ENCODE results near the gene MICU1.
A peak's percentile ranks its signal among the peaks of the same experiment; 100 is the strongest.
"Not testable (repeated sequence)": the region's sequence is repeated elsewhere in the genome, so short reads cannot be mapped to it uniquely, and the experiment has no call there.

The MICU1 gene, protein sequence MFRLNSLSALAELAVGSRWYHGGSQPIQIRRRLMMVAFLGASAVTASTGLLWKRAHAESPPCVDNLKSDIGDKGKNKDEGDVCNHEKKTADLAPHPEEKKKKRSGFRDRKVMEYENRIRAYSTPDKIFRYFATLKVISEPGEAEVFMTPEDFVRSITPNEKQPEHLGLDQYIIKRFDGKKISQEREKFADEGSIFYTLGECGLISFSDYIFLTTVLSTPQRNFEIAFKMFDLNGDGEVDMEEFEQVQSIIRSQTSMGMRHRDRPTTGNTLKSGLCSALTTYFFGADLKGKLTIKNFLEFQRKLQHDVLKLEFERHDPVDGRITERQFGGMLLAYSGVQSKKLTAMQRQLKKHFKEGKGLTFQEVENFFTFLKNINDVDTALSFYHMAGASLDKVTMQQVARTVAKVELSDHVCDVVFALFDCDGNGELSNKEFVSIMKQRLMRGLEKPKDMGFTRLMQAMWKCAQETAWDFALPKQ
- total RNA-seq, result 24.1 to 36.3 (median 30.6) reads per million in 3 experiments

DNA sequence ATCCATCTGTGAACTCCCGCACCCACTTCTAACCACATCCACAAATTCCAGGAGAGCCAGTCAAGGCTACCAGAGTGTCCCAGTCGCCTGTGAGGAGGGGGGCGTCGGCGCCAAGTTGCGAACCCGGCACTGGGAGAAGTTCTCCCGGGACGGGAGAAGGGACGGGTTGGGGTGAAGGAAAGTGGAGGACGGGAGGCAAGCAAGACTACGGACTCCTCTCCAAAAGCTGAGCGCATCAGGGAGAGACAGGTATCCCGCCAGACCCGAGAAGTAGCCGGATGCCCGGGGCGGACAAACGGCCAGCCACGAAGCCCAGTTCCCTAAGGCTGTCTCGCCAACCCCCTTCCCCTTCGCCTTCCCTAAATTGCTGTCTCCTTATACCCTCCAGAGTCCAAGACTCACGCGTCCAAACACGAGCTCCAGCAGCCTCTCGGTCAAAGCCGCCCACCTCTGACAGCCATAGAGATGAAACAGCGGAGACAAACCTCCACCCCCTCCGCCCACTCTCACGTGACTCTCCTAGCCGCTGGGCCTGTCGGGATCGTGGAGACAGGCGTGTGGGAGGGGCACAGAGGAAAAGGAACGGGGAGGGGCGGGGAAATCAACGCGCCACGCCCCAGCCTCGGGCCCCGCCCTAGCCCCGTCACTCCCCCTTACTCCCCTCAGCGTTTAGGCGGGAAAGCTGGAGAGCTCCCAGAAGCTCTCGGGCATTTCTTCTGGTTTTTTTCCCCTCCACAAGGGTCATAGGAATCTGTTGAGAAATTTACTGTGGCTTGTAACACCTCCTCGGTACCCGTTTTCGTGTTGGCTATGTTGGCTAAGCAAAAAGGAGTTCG lies at the start of gene MICU1:
TSS of gene MICU1 (minus strand) at position 472 of the 836 bp plus-strand sequence. CDS start 59,286 bp downstream, outside the sequence.
- DNase-seq, result peak; percentile 88

DNA sequence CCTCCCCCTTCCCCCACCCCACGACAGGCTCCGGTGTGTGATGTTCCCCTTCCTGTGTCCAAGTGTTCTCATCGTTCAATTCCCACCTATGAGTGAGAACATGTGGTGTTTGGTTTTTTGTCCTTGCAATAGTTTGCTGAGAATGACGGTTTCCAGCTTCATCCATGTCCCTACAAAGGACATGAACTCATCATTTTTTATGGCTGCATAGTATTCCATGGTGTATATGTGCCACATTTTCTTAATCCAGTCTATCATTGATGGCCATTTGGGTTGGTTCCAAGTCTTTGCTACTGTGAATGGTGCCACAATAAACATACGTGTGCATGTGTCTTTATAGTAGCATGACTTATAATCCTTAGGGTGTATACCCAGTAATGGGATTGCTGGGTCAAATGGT lies 48.3 kb upstream of the MICU1 start:
- DNase-seq, result not testable (repeated sequence)

DNA sequence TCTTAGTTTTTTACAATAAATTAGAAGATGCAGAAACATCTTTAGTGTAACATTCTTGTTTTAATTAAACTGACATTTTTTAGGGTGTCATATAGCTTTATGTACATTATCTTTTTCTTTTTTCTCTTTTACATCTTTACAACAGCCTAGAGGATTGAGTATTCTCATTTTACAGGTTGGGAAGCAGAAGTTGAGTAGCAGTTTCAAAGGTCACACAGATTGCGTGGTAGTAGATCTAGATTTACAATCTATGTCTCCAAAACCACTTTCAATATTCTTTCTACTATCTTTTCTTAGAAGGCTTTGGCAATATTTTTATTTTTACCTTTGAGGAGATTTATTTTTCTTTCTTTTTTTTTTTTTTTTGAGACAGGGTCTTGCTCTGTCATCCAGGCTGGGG lies 47.4 kb upstream of the MICU1 start:
- DNase-seq, result no peak

DNA sequence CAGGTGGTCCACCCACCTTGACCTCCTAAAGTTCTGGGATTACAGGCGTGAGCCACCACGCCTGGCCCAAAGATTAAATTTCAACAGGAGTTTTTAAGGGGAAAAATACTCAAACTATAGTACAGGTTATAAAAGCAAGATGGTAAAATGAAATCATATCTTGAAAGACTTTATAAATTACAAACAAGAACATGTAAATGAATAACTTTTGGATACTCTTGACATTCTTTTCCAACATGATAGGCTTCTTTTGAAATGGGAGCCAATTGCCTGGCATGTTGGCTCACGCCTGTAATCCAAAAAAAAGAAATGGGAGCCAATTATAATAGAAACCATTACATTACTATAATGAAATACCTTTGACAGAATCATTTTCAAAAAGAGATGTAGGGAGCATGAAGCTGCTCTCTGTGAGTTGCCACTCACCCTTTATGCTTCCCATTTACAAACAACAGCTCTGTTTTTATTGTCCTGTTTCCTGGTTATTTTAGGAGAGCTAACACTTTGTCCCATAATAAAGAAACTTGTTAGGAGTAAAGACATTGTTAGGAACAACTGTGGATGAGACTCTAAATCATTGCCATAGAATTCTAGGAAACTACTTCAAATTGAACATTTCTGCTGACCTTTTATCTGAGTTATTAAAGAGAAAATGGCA lies 41.5 kb upstream of the MICU1 start:
- no peak for DNase-seq

DNA sequence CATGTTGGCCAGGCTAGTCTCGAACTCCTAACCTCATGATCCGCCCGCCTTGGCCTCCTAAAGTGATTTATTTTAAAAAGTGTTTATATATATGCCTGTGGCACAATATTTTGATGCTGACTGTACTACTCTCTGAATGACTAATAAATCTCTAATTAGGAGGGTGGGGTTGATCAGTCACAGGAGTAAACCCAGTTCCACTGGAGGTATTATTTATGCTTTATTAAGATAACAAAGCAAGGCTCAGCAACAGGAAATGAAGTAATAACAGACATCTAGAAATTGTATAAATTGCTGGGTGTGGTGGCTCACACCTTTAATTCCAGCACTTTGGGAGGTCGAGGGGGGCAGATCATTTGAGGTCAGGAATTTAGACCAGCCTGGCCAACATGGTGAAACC lies 40.0 kb upstream of the MICU1 start:
- no peak for DNase-seq

DNA sequence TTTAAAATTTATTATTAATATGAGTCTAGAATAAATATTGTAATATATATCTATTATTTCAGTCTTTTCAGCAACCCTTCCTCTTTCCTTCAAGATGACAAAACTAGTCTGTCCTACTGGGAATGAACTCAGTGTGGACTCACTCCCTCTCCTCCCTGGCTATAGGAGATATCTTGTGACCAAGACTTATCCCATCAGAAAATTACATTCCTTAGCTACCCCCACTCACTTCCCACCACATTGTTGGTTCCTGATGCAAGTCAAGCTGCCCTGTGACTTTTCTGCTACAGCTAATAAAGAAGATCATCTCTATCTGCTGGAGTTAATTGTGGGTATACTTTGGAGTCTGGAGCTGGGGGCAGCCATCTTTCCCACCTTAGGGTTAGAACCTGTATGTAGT lies 38.1 kb upstream of the MICU1 start:
- DNase-seq, result no peak

DNA sequence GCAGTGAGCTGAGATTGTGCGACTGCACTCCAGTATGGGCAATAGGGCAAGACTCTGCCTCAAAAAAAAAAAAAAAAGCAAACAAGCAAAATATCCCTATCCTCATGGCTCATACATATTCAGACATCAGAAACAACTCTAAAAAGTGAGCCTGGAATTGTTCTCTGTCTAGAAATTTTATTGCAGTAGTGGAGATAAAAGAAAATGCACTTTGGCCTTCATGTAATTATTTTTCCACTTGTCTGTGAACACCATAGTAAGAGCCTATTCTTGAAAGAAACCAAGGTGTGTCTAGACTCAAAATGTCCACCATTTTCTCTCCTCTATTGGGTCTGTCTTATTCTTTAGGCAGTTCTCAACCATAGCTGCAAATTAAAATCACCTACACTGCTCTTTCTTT lies 35.6 kb upstream of the MICU1 start:
- DNase-seq, result no peak

DNA sequence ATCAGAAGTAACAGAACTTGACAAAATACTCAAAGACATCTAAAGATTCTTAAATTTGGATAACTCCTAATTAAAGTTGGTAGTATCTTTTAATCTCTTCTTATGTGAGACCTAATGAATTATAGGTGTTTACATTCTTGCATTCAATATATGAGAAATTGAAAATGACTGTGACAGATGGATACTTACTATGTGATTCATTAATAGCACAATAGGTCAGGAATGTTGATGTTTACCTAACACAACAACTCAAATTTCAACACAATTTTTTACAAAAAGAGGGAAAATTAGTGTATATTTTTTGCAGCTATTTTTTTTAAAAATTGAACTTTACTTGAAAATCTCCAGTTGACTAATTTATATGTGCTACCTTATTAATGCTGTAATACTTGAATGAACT lies 34.3 kb upstream of the MICU1 start:
- DNase-seq, result no peak

DNA sequence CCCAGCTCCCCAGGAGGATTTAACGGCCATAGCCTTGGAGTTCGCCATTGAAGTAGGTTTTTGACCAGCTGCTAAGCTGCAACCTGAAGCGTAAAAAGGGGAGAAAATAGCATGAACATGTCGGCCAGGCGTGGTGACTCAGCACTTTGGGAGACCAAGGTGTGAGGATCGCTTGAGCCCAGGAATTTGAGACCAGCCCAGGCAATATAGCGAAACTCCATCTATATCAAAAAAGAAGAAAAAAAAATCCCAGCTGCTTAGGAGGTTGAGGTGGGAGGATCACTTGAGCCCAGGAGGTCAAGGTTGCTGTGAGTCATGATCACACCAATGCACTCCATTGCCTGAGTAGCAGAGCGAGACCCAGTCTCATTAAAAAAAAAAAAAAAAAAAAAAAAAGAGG lies 33.8 kb upstream of the MICU1 start:
- no peak for DNase-seq

DNA sequence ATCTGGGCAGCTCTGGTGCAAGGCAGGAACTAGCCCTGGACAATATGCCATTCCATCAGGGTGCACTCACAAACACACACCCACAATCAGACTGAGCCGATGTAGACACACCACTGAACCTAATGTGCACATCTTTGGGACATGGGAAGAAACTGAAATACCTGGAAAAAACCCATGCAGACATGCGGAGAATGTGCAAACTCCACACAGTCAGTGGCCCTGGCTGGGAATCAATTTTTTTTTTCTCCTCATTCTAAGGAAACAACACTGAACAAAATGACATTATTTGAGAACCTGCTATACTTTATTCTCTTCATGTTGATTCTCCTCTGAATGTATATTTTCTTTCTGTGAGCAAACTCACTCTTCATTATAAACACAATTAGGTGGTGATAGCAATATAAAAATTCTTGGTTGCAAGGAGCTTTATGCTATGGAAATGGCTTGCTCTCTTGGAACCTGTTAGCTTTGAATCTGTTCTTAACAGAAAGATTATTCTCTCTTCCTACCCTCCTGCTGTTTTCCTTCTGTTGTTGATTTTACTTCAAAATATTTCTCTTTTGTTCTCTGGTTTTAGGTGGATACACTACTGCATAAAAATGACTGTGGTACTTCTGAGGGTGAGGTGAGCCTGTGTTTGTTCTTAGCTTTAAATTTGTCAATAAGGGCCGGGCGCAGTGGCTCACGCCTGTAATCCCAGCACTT lies 33.0 kb upstream of the MICU1 start:
- DNase-seq, result no peak

DNA sequence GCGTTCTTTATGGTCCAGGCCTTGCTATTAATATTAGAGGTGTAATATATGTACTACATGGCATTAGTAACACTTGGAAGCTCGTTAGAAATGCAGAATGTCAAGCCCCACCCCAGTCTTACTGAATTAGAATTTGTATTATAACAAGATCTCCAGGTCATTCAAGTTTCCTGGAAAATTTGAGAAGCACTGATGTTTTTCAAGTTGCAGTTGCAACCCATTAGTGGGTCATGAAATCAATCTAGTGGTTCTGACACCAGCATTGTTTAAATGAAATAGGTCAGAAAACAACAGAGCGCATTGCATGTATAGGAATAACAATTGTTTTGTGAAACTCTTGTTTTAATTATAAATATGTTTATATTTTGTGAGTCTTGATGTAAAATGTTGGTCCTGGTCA lies 28.8 kb upstream of the MICU1 start:
- no peak for DNase-seq

DNA sequence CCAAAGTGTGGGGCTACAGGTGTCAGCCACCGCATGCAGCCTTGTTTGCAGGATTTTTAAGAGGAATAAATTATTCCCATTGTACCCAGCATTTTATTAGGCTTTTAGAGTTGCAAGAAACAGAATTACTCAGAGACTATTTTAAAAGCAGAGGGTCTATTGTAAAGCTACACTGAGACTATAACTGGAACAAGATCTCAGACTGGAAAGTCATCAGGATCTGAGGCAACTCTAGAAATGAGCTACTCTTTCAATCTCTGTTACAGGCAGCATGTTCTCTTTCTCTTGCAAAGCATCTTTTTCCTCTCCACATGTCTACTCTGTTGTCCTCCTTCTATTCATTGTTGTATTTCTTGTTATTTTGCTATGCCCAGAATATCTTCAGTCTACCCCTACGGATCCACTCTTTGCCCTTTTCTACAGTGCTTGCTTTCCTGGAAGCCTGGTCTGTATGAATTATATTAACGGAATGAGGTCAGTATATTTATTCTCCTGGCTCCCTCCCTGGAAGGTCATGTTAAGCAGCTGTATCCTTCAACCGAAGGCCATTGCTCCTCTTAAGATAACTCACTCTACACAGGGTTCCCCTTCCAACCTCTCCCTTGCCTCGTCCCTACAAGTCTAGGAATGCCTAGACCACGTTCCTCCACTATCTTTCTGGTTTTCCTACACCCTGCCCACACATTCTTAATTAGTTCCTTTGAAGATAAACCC lies 27.7 kb upstream of the MICU1 start:
- DNase-seq, result no peak

DNA sequence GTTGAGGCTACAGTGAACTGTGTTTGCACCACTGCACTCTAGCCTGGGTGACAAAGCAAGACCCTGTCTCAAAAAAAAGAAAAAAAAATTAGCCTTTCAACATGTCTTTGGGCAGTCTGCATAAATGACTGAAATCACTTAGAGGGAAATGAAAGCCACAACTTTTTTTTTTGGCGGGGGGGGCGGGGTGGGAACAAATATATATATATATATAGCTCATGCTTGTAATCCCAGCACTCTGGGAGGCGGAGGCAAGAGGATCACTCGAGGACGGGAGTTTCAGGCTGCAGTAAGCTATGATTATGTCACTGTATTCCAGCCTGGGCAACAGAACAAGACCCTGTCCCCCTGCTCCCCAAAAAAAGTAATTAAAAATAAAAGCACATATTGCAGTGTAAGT lies 23.4 kb upstream of the MICU1 start:
- DNase-seq, result no peak

DNA sequence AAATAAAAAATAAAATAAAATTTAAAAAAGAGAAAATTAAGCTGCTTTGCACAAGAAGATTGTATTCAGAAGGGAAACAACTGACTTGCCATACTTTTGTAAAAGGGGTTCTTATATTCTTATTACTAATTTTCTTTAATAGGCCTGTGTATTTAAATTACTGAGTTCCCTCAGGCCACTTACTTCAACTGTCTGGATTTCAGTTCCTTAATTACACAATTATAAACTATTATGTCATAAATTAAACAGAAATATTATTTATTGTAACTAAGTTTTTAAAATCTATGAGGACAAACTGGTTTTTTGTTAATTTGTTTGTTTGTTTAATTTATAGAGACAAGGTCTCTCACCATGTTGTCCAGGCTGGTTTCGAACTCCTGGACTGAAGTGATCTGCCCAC lies 22.4 kb upstream of the MICU1 start:
- DNase-seq, result no peak

DNA sequence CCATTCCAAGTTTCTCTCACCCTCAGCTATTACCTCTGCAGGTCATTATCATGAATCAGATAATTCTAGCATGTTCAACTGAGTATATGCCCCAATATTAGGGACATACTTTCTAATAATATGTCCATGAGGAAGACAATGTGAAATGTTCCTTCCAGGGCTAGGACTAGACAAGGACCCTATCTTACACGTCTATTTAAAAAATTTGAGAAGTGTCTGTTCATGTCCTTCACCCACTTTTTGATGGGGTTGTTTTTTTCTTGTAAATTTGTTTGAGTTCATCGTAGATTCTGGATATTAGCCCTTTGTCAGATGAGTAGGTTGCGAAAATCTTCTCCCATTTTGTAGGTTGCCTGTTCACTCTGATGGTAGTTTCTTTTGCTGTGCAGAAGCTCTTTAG lies 21.1 kb upstream of the MICU1 start:
- not testable (repeated sequence) for DNase-seq

DNA sequence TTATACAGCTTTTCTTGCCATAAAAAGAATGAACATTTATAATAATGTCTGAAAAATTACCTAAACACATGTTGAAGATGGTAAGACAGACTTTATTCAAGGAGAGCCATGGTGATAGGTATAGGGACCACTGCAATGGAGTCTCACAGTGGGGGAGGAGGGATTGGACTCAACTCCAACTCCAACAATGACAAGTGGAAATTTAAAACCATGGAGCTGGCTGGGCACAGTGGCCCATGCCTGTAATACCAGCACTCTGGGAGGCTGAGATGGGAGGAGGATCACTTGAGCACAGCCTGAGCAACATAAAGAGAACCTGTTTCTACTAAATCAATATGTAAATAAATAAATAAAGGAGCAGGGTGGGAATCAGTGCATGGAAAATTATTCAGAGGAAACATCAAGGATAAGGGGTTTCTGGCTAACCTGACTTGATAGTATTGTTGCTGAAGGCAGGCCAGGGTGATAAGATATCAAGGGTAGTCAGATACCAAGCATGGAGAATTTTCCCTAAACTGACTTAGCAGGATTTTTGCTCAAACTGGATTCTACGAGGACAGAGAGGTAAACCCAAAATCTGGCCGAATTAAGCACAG lies 19.5 kb upstream of the MICU1 start:
- no peak for DNase-seq

DNA sequence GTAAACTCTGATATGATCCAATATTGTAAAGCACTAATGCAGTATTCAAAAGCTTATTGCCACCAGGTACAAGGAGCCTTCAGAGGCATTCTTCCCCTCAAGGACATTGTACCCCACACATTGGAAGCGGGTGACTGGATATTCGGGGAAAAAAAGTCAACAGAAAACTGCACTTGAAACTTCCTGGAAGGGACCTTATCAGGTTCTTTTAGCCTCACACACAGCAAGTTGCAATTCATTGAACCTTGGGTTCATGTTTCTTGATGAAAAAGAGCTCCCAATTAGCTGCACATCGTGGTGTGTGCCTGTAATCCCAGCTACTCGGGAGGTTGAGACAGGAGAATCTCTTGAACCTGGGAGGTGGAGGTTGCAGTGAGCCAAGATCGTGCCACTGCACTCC lies 16.4 kb upstream of the MICU1 start:
- no peak for DNase-seq

DNA sequence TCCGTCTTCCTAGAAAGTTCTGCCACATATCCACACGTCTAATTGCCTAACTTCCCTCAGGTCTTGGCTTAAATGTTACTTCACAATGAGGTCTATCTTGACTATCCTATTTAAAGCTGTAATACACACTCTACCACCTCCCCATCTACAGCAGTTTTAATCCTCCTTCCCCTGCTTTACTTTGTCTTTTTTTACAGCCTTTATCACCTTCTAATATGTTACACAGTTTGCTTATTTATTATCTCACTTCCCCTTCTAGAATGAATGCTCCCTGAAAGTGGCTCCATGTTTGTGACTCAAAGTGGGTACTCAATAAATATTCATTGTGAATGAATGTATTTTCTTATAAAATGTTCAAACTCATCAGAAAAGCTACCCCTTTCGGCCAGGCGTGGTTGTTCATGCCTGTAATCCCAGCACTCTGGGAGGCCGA lies 13.6 kb upstream of the MICU1 start:
- no peak for DNase-seq

DNA sequence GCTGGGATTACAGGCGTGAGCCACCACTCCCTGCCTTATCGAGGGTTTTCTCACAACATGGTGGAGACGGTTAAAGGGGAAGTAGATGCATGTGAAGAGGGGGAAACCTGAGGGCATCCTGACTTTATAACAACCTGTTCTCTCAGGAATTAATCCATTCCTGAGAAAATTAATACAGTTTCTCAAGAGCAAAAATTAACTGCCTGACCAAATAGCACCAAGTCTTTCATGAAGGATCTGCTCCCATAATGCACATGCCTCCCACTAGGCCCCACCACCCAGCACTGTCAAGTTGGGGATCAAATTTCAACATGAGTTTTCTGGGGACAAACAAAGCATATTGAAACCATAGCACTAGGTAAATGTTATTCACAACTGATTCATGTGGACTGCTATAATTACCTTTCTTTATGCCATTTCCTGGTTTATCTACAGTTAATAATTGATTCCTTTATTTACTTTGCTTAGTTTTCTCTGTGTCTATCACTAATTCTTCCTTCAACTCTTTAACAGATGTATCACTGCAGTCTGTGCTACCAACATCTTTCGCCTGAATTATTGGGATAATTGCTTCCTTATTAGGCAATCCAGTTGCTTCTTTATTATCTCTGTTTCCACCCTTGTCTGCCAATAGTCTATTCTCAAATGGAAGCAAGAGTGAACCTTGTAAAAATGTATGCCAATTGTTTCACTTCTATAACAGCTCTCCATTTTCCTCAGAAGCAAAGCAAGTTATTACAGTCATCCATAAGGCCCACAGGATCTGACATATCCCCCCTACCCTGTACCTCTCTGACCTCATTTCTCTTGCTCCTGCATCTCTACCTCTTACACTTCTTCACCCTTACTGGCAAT lies 12.9 kb upstream of the MICU1 start:
- no peak for DNase-seq

DNA sequence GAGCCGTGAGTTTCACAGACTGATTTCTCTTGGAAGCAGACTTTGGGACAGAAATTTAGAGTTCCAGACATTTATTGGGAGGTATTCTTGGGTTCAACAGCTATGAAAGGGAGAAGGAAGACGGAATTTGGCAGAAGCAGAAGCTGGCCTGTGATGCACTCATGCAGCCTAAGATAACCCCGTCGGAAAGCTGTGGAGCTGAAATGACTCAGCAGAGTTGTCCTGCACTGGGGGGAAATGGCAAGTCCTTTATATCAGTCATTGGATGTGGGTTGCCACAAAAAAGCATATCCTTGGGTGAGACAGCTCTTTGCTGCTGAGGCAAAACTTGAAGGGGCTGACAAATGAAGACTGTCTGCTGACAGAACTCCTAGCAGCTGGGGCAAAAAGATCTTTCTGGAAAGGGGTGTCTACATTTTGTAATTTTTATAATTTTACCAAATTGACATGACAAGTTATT lies 11.5 kb upstream of the MICU1 start:
- DNase-seq, result no peak
